HG03280 (cell line): ENCODE results near the gene KCNMB4.
"Not testable (repeated sequence)": the region's sequence is repeated elsewhere in the genome, so short reads cannot be mapped to it uniquely, and the experiment has no call there.

Source experiments
- ATAC-seq: cut with Tn5 transposase; IDR thresholded peaks from one replicate; pipeline ENCODE4 v1.9.1; 2021; ENCODE audit warnings: mild to moderate bottlenecking, moderate library complexity; ENCODE audit not compliant: unreplicated experiment

Gene KCNMB4

DNA sequence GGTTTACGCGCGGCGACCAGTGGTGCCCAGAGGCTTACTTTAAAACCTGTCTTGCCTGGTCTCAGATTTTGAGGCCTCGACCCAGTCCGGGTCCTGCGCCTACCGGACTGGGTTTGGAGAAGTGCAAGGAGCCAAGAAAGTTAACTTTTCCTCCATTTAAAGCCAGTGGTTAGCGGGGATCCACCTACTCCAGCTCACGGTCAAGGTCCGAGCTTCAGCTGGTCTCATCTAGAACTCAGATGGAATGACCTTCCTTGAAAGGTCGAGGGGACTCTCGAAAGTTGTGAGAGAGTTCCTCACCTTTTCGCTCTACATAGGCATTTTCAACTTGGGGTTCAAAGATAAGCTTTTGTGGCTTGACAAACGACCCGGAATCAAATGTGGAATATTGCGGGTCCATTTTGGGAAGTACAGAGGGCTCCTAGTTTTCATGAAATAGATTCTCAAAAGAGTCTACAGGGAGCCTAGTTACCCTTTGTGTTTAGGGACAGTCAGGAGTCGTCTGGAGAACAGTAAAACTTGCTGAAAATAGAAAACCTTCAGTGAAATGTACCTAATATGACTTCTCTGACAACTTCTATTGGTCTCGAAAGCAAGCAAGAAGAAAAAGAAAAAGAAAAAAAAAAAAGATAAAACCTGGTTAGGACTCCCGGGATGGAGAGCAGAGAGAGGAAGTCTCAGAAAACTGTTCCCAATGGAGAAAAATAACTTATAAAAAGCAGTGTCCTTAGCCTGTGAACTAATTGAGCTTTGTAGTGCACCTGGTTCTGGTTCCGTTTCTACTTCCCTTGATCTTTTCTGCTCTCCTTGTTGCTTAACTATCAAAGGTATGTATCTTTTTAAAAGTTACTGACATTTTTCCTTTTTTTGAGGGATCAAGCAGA is 1.4 kb downstream of the KCNMB4 start:
- no peak for ATAC-seq

GRCh38 chr12:70372881-70373280 is 6.8 kb downstream of the KCNMB4 start:
- no peak for ATAC-seq

GRCh38 chr12:70379846-70380245 is 13.8 kb downstream of the KCNMB4 start:
- no peak for ATAC-seq

DNA sequence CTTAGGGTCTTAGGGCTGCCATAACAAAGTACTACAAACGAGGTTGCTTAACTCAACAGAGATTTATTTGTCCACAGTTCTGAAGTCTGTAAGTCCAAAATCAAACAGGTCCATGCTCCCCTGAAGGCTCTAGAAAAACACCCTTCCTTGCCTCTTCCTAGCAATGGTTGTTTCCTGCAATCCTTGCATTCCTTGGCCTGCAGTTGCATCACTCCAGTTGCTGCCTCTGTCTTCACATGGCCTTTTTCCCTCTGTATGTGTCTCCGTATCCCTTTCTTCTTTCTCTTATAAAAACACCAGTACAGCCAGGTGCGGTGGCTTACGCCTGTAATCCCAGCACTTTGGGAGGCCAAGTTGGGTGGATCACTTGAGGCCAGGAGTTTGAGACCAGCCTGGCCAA is 17.4 kb downstream of the KCNMB4 start:
- no peak for ATAC-seq

DNA sequence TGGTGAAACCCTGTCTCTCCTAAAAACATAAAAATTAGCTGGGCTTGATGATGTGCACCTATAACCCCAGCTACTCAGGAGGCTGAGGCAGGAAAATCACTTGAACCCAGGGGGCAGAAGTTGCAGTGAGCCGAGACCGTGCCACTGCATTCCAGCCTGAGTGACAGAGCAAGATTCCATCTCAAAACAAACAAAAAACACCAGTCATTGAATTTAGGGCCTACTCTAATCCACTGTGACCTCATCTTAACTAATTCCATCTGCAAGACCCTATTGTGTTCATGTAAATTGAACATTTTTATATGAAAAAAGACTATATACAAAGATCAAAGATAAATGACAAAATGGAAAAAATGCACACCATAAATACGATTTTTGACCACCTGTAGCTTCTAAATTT is 17.8 kb downstream of the KCNMB4 start:
- no peak for ATAC-seq

- no peak for ATAC-seq
These were observed 20.7 kb downstream of the KCNMB4 start for GRCh38 chr12:70386771-70387170.

DNA sequence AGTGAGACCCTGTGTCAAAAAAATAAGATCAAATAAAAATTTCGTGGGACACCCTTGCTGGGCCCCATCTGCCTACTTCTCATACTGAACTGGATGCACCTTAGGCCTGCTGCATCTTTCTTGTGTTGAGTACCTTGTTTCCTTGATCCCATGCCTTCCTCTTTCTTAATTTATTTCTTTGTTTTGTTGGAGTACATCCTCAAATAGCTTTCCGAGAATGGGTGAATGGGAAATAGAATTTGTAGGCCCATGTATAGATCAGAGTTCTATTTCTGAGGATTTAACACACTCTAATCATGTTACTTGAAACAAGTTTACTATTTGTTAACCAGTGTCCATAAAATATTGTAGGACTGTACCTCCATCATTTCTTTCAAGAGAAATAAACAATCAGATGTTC is 23.6 kb downstream of the KCNMB4 start:
- ATAC-seq, result no peak

DNA sequence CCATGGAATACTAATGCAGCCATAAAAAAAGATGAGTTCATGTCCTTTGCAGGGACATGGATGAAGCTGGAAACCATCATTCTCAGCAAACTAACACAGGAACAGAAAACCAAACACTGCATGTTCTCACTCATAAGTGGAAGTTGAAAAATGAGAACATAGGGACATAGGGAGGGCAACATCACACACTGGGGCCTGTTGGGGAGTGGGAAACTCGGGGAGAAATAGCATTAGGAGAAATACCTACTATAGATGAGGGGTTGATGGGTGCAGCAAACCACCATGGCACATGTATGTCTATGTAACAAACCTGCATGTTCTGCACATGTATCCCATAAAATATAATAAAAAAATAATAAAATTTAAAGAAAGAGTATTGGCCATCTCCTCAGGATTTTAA is 26.5 kb downstream of the KCNMB4 start:
- not testable (repeated sequence) for ATAC-seq

DNA sequence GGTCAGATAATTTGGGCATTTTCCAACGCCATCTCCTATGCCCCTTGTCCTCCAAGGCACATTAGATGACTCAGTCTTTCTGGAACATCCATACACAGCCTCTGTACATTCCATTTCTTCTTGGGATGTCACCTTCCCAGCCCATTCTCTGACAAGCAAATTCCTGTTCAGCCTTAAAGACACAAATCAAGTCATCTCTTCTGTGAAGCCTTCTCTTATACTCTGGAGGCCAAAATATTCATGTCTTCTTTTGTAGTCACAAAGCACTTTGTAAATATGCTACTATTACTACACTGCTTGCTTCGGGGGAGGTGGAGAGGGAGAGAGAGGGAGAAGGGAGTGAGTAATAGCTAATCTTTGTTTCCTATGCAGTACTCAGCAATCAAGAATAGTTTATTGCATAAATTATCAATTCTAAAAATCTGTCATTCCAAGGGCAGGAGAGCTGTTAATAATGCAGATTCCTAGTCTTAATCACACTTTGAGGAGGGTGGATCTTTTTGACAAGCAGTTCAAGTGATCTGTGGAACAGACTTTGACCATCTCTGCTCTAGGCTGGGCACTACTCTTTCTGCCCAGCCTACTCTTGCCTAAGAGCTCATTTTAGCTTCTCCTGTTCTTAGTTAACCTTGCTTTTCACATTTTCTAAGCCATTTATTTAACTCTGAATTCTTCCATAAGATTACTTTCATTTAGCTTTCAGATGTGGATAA is 27.9 kb downstream of the KCNMB4 start:
- ATAC-seq, result no peak

GRCh38 chr12:70398002-70398401 is 31.9 kb downstream of the KCNMB4 start:
- no peak for ATAC-seq

DNA sequence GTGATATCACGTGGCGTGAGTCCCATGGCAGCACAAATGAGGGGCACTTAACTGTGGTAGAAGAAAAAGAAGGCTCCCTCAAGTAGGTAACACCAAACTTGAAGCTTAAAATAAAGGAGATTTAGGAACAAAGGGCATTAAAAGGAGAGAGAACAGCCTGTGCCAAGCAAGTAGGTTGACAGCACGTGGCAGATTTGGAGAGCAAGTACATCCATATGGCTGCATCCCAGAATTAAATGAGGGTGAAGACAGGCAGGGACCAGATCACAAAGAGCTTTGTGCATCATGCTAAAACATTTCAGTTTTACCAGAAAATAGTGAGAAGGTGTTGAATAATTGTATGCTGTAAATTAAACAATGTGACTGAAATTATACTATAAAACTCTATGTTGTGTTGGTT is 32.8 kb downstream of the KCNMB4 start:
- ATAC-seq, result no peak

DNA sequence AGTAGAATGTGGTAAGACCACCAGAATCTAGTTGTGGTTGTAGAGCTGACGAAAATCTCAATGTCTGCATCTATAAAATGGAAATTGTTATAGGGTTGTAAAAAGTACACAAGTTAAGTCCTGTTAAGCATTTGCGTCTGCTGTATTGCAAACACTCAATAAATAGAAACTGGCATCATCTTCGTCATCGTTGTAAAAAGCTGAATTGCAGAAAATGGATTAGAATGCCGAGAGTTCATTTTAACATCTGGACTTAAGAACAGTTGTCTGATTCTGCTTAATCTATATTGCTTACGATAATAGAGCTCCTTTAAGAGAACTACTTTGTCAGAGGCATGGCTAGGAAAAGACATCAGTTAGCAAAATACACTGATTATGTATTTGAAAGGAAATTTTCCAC is 33.2 kb downstream of the KCNMB4 start:
- ATAC-seq, result no peak

- no peak for ATAC-seq
These were observed 34.0 kb downstream of the KCNMB4 start for GRCh38 chr12:70400124-70400523.

DNA sequence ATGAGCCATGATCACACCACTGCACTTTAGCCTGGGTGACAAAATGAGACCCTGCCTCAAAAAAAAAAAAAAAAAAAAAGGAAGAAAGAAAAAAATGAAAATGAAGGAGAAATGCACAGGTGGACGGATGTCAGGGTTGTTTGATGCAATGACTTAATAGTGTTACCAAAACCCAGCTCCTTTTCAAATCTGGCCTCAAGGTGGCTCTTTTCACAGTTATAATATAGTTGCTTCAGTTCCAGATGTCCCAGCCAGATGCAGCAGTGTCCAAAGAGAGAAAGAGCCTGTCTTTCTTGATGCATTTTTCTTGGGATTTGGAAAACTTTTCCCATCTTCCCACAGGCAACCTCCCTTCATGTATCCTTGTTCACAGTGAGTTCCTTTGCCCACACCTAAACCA is 36.5 kb downstream of the KCNMB4 start:
- no peak for ATAC-seq

- no peak for ATAC-seq
These were observed 37.7 kb downstream of the KCNMB4 start for GRCh38 chr12:70403826-70404225.

DNA sequence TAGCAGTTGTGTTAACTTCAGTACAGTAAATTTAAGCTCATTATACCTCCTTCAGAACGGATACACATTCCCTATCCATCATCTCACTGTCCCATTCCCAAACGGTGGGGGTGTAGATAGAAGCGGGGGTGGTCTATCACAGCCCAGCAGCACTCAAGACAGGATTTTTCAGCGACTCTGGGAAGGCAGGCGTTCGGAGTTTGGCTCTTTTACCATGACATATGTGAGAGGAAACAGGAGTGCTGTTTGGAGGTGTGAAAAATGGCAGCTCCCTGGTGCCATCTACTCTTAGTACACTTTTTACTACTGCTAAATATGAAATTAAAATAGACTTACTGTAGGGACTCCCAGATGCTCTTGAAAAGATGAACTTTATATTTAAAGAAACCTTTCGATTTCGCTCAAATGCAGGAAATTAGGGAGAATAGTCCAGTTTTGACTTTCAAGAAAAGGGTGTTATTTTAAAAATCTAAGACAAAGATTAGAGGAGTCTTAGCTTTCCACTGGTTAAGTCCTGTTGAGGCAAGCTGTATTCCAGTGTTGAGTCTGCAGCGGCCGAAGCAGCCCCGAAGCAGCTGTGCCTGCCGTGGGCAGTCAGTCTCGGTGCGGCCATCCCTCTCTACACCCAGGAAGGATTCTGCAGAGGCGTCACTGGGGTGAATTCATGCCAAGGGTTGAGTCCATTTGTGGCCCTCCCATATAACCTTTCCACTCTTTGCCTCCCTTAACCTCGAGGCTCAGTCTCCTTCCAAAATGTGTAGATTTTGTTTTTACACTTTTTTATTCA is 42.1 kb downstream of the KCNMB4 start:
- no peak for ATAC-seq

GRCh38 chr12:70415987-70416386 is 49.9 kb downstream of the KCNMB4 start:
- no peak for ATAC-seq

DNA sequence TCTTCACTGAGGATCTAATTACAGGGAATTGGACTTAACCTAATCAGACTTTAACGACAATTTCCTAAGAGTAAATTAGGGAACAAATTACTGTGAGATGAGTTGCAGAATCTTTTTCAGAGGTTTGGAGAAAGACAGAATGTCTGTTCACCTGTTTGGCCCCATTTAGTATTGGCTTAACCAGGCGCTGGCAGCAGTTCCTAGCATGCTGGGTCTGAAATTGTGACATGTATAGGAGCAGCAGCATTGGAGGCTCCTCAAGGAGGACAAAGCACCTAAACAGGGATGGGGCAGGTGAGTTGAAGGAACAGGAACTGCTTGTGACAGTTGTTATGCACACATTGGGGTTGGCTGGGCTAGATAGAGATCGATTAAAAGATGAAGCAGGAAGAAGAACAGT is 51.0 kb downstream of the KCNMB4 start:
- no peak for ATAC-seq

- no peak for ATAC-seq
These were observed 52.0 kb downstream of the KCNMB4 start for GRCh38 chr12:70418101-70418500.

DNA sequence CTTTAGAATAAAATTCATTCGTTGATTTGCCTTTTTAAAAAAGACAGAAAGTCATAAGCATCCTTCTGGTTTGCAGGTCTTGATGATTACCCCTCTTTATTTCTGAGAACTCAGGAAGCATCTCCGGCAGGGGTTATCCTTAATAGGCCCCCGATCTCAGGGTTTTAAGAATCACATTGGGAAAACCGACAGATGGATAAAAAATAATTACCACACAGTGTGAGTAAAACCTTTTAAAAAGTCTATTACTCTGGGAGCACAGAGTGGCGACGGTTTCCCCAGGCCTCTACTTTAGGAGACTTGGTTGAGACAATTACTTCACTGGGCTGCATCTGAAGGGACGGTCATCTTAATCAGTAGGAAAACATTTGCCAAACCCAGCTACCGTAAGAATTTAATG is 56.5 kb downstream of the KCNMB4 start:
- no peak for ATAC-seq

DNA sequence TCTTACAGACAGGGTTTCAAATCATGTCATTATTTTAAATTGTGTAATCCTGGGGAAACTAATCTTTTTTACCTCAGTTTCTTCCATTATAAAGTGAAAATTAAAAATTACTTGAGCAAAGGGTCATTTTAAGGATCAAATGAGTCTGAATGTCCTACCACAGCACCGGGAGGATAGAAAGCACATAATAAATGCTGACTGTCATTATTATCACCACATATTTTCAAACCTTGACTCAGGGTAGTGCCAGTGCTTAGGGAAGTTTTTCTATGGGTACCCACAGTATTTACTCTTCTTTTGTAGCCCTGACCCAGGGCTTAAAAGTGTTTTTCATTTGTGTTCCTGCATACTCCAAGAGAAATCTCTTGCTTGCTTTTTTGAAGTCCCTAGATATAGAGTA is 60.5 kb downstream of the KCNMB4 start:
- ATAC-seq, result no peak

DNA sequence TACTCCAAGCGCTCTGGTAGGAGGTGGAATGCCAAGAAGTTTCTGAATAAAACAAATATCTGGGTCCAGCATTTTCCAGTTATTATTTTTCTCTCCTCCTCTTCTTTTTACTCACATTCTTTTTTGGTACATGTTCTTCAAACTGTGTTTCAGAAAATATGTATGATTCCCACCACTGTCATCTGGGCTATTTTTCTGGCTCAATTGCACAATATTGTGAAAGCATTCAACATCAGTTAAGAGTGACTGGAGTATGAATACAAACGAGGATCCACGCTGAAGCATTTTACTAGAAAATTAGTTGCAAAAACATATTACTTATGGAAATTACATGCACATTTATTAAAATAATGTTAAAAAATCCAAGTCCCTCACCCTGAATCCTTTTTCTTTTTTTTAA is 61.5 kb downstream of the KCNMB4 start:
- ATAC-seq, result no peak
